Small intestine (tissue), 4 donors: ENCODE results near the gene KCNG3. TPM values are rescaled to one million over a fixed set of nuclear protein-coding genes. Genes with fewer than 3 reads are reported as not detected.

Experiments
- polyA plus RNA-seq, 4 donors: library from polyadenylated mRNA; stranded (reverse) in 3 of 4; unstranded in 1 of 4; fragments of 200-250 nt in 3 of 4; fragments of 120-200 nt in 1 of 4; gene quantifications; one replicate each; pipeline versions ENCODE4 v1.2.1 to v1.2.3, GENCODE V29; 2013
- donor health status: healthy with polysubstance abuse.
- donor health status: Bipolar disorder and iron deficiency.
- donor health status: healthy.

The KCNG3 gene
- polyA plus RNA-seq, 4 donors, result 0.03 to 0.15 TPM; not detected in 2

Other genes starting within 250 kb of the KCNG3 start
- 100 to 1,000 TPM; 144 to 337 (median 173) TPM for gene COX7A2L, start 132.8 kb downstream of the KCNG3 start, polyA plus RNA-seq
- gene MTA3, start 74.7 kb upstream of the KCNG3 start, polyA plus RNA-seq, result 10 to 100 TPM; 16.6 to 41.1 (median 27.3) TPM